UCSD-AML1 (cell line): Measurements from ENCODE around the gene ATP6V1C2.
"Not testable (repeated sequence)": the region's sequence is repeated elsewhere in the genome, so short reads cannot be mapped to it uniquely, and the experiment has no call there.

Experiments
- DNase-seq: peaks from one replicate; lab custom pipeline; 2025; ENCODE audit not compliant: unreplicated experiment; lab: John Stamatoyannopoulos, UW

The ATP6V1C2 gene

DNA sequence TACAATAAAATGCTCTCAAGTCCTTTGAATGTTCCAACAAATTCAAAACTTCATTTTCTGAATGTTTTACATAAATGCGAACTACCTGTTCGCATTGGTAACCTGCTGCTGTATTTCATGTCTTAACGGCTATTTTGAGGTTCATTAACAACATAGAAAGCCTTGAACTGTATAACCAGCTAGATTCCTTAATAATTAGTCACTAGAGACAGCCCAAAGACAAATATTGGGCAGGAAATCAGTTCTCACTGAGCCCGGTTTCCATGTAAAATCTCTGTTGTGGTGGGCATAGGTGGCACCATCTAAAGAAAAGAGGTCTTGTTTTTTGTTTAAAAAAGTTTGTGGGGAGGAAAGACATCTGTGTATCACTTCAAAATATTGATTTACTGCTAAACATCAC, 62.0 kb downstream of the ATP6V1C2 start:
- DNase-seq, result no peak

DNA sequence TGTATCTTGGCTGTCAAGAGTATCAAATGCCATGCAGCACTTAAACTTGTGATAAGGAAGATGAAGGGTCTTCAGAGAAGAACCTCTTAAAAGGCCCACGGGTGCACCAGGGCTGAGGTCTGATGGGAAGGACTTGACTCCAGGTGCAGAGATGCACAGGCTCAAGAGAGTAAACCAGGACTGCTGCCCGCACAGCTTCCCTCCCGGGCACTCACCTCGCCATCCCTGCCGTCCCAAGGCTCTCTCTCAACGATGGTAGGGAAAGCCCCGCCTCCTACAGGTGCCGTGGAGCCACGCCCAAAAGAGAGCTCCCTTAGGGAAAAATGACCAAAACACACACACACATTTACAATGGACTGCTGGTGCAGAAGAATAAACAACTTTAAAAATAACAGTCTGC, 63.3 kb downstream of the ATP6V1C2 start:
- no peak for DNase-seq

DNA sequence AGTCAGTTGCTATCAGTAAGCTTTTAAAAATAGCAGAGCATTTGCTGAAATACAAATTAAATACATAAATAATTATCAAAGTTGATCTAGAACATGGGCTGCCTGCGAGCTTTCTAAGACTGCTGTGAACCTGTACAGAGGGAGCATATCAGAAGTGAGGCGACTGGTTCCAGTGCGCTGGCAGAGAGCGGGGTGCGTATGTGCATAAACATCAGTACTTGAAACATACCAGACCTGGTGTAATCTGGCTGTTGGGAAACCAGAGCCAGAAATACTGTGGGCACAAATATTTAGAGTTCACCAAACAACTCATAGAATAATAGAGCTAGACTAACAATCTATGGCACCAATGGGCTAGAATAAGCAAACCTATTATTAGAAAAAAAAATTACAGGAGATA, 63.8 kb downstream of the ATP6V1C2 start:
- DNase-seq, result no peak

DNA sequence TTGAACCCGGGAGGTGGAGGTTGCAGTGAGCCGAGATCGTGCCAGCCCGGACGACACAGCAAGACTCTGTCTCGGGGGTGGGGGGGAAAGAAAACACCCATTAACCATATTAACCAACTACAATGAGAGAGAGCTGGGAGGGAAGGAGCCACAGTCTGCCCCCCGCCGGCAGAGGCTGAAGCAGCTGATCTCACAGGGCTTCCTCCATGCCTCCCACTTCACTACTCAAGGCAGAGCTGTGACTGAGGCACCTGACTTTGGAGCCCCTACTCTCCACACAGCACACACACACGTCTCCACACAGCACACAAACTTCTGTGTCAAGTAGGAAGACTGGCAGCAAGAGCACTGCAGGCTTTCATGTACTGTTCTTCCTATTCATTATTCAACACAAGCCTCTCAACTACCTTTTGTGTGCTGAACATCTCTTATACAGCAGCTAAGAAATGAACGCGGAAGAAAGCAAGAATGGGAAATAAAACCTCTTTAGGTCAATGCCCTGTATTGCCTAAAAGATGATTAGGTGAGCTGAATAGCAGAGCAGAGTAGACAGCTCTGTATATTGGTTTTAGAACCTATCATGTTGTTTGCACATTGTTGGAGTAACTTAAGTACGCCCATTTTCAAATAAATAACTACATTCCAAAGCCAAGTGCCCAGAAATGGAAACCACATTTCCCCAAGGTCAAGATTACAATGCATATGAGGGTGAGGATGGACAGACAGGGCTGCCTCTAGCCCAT, 65.0 kb downstream of the ATP6V1C2 start:
- DNase-seq, result no peak

DNA sequence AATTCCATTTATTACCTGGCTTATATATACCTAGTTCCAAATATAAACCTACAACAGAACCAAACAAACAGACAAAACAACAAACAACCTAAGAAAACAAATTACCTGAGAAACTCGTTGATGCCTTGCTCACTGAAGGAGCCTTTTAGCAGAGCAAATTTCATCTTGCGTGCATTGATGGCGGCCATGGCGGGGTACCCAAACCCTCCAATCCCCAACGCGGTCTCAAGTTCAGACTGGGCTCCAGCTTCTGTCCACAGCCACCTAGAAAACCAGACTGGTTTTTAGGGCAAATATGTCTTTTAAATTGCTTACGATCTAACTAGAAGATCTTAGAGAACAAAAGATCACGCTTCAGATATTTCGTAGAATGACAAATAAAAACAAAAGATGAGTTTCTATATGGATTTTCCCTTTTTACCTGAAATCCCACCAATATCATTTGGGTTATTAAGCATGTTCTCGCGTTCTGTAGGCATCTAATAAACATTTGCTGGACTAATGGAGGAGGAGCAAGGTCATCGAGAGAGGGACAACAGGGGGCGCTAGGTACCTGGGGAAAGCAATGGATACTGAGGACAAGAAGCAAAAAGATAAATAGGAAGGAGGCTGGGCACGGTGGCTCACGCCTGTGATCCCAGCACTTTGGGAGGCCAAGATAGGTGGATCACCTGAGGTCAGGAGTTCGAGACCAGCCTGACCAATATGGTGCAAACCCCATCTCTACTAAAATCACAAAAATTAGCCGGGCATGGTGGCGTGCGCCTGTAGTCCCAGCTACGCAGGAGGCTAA, 65.9 kb downstream of the ATP6V1C2 start:
- DNase-seq, result peak; percentile 23

DNA sequence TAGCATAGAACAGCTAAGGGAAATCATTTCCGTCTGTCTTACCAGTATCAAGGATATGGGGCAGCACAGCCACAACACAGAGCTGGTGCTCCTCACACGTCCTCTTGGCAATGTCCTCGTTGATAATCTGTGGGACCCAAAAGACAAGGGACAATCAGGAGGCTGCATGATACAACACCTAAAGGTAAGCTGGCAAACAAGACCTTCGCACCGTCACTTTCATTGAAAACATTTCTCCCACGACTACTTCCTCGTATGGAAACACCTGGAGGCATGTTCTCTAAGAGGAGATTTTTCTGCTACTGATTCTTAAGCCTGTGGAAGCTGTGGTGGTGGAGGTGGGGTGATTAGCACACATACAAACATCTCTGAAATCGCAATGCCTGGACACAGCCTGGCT, 67.4 kb downstream of the ATP6V1C2 start:
- no peak for DNase-seq

DNA sequence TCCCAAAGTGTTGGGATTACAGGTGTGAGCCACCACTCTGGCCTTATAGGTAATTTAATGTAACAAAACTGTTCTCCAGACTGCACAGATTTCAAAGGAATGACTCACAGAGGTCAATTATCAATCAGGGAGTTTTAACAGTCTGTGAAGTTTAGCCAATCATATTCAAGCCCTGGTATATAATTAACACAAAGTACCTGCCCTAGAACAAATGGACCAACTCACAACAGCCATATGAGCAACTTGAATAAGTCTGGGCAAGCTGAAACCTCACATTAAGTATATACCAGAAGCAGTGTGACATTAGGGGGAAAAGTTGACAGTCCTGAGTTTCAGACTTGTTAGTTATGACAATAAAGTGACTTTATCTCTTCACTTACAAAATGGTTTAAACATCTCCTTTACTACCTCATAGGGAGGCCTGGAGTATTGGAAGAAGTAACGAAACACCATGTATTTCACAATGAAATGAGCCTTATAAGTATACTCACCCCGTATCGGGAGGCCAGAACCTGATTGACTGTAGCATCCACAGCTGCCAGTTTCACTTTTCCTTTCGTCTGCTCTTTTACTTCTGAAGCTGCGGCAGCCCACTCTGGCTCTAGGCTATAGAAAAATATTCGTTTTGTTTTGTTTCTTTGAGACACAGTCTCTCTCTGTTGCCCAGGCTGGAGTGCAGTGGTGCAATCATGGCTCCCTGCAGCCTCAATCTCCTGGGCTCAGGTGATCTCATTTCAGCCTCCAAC, 69.0 kb downstream of the ATP6V1C2 start:
- no peak for DNase-seq

DNA sequence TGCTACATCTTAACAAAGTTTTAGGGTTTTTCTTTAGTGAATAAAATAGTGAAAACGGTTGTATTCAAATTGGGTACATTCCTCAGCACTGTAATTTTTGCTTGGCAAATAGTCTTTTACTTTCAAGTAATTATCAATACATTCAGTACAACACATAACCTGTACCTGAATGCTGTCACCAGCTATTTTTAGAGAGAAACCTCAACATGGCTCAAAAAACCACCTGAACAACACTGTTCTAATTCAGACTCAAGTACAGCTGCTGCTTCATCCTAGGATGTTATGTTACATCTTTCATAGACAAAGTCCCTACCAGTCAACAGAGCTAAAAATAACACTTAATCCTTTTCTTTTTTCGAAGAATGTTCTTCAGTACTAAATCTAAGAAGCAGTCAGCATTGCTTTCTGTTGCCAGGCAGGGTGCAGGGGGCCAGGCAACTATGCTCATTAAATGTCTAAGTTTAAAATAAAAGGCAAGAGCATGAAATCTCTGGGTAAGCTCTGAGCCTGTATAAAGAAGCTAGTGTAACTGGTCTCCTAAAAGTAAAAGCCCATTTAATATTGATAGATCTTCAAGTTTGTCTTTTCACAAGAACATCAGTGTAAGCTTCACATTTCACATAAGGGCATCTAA, 70.7 kb downstream of the ATP6V1C2 start:
- DNase-seq, result no peak

DNA sequence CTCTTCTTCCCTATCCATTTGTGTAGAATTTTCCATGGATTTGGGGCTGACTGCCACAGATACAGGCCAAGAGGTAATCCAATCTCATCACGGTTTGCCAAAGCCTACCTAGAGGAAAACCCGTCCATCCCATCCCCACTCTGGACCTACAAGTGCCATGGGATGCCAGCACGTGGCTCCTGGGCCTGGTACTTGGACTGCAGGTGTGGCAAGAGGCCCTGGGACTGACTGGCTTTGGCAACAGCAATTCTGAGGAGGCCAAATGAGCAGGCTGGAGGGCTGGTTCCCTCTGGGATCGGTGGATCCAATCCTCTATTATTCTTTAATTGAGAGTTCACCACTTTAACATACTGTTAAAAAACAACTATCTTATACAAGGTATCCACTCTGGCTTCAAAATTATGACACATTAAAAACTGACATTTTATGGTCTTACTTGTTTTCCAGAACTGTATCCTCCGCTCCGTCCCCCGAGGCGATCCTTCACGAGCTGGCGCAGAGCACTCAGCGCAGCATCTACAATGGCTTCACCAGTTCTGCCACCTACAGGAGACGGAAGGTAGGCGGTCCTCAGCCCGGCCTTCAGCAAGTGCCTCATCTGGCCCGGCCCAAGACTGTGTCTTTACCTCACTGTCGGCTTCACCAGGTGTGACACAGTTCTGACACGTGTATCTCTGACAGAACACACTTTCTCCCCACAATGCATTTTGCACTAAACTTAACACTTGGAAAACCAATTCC, 71.4 kb downstream of the ATP6V1C2 start:
- DNase-seq, result no peak

DNA sequence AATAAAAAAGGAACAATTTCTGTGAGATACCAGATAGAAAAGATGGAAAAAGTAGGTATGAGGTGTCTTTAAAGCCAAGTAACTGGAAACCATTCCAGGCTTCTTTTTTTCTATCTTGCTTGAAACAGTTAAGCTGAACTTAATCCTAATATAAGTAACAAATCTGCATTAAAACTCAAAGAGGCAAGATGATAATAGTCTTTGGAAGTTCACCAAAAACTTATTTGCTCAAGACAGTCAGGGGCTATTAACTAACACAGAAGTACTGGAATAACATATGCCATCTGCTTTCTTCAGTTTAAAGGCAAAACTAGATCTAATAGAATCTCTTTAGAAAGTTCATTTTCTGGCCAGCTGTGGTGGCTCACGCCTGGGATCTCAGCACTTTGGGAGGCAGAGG, 72.4 kb downstream of the ATP6V1C2 start:
- no peak for DNase-seq

DNA sequence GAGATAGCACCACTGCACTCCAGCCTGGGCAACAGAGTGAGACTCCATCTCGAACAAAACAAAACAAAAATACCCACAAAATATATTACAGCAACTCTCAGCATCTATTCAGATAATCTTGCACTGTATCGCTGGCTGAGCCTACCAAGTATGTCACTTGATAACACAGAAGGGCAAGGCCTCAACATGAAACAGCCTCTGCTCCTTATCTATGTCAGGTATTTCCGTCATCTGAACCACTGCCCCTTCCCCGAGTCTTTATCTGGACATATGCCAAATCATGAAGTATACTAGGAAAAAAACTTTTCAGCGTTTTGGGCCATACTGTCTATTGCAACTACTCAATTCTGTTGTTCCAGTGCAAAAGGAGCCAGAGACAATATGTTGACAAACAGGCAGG, 73.4 kb downstream of the ATP6V1C2 start:
- DNase-seq, result no peak

DNA sequence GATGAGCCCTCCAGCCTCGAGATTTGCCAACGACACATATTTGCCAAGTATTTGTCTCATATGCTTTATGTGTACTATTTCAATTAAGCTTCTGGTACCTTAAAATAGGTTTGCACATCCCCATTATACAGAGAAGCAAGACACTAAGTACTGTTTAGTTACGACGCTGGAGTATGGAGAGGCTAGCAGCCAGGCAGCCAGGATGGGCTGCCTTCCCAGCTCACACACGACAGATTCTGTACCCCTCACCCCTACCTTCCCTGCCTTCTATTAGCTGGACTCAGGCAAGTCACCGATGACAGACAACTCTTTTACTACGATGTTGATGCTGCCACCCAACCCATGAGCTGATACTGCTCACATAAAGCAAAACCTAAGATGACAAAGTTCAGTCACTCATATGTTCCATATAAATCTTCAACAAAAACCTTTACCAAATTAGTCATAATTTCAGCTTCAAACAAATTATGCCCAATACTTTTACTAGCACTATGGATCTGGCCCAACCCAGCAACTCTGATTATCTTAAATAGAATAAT, 74.1 kb downstream of the ATP6V1C2 start:
- DNase-seq, result no peak

DNA sequence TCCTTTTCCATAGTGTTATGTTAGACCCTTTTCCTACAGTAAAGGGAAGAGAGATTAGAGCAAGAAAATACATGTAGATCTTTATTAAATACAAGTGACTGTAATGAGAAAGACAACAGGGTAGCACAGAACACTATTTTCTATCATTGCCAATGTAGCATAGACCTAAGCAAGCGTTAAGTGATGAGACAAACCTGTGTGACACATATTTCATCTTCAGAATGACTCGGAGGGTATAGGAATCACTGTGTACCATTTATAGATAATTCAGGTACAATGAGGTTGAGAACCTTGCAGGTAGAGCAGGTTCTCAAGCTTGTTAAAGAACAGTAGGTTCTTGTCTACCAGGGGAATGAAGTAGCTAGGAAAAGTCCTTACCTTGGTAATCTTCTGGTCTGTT, 75.3 kb downstream of the ATP6V1C2 start:
- no peak for DNase-seq

DNA sequence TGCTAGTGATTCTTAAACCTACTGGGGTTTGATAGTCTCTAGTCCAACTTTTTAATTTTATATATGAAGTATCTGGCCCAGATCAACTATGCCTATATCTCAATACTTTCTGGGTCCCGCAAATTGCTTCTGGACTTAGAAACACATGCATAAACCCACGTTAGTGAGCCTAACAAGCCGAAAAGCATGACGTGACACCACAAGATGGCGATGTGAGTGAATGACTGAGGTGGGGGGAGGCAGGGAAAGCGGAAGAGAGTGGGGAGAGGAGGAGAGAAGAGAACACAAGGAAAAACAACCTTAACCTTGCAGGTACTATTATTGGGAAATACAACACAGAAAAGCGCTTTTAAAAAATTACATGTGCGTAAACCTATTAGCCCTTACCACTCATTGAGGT, 77.4 kb downstream of the ATP6V1C2 start:
- no peak for DNase-seq

DNA sequence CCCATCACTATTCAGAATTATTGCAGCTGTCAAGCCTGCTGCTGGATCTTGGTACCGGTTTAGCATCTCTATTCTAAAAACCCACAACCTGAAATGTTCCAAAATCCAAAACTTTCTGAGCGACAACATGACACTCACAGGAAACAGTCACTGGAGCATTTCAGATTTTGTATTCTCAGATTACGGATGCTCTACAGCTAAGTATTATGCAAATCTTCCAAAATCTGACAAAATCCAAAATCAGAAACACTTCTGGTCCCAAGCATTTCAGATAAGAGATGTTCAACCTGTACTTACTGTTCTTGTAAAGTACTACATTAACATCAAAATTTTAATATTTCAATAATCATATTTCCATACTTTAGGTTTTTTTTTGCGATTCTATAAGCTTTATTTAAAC, 78.7 kb downstream of the ATP6V1C2 start:
- no peak for DNase-seq

DNA sequence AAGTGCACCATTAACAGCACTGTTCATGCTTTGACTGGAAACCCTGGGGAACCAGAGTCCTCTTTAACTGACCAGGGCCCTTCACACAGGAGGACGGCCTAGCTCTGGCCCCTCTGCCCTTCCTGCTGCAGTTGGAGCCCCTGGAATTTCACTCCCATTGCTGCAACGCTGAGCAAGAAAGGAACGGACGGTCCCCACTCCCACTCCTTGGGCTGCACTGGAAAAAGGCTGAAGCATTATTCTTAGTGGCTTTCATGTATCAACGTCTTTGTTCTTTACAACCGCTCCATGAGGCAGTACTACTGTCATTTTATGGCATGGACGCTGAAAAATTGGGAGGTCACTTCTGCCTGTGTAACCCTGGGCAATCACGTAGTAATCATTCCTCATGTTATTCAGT, 81.2 kb downstream of the ATP6V1C2 start:
- no peak for DNase-seq

DNA sequence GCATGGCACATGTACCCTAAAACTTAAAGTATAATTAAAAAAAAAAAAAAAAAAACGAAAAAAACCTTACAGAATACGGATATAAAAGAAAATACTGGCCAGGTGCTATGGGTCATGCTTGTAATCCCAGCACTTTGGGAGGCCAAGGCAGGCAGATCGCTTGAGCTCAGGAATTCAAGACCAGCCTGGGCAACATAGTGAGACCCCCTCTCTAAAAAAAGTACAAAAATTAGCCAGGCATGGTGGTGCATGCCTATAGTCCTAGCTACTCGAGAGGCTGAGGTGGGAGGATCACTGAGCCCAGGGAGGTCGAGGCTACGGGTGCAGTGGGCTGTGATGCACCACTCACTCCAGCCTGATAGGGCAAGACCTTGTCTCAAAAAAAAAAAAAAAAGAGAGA, 84.6 kb downstream of the ATP6V1C2 start:
- not testable (repeated sequence) for DNase-seq

DNA sequence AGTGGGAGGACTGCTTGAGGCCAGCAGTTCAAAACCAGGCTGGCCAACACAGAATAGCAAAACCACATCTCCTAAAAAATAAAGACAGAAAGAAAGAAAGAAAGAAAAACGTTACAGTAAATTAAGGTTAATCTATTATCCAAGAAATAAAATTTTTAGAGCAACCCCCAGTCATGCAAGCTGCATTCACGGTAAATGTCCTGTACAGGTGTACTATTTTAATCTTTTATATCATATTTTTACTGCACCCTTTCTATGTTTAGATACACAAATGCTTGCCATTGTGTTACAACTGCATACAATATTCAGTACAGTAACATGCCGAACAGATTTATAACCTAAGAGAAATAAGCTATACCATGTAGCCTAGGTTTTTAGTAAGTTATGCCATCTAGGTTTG, 85.1 kb downstream of the ATP6V1C2 start:
- no peak for DNase-seq

DNA sequence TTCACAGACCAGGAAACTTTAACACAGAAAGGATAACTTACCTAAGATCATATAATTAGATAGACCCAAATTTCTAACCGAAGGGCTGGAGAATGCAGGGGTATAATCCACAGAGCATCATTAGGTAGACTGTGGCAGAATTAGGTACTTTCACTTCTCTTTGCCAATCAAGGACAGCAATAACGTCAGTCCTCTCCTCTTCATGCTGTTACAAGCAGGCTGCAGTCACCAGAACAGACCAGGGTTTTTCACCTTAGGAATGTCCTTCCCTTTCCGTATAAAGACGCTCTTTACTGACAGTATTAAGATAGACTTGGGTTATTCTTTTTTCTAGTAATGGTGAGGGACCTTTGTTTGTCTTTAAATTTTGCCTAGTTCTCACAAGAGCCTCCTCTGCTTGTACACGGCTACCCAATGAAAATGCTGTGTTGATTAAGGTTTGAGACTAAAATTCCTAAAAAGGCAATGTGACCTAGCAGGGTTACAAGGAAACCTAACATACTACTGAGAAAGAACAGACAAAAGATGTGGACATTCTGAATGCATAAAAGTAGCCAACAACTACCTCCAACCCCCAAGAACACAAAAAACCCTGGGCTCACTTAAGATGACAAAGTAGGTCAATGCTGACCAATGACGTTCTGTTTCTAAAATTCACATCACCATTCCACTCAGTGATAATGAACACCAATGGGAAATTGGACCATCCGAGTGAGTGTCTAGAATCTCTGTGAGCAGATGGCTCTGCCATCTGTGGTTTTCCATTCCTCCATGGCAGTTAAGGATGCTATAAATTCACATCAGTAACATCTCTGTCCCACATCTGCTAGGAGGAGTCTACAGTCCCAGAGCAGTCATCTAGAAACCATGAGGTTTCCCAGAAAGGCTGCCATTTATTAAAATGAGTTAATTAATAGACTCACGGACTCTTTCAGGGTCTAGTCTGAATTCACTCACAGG, 89.1 kb downstream of the ATP6V1C2 start:
- DNase-seq, result no peak
